SK-N-SH (cell line): ENCODE results near the gene CHST10.

Source experiments
- CHD2 ChIP-seq: fragments of 150-350 bp; IDR thresholded peaks from 2 replicates; pipeline ENCODE4 v1.6.1; 2018; ENCODE audit warnings: low read length; ENCODE audit not compliant: partially characterized antibody
- FOXJ3 ChIP-seq: sonication (generic); formaldehyde crosslinking; IDR thresholded peaks from 2 replicates; pipeline ENCODE4 v1.5.1; 2020; ENCODE audit warnings: mild to moderate bottlenecking, missing genetic modification reagents
- GABPA ChIP-seq: IDR thresholded peaks from 2 replicates; pipeline ENCODE4 v1.4.0; 2012; ENCODE audit warnings: low read depth, mild to moderate bottlenecking
- JUND ChIP-seq: IDR thresholded peaks from 2 replicates; pipeline ENCODE4 v1.4.0; 2012
- MEF2A ChIP-seq: IDR thresholded peaks from 2 replicates; pipeline ENCODE4 v1.4.0; 2012; ENCODE audit warnings: low read depth, borderline replicate concordance
- NRF1 ChIP-seq: IDR thresholded peaks from 2 replicates; pipeline ENCODE4 v1.6.1; 2012; ENCODE audit warnings: low read depth, mild to moderate bottlenecking, low read length
- RAD21 ChIP-seq: IDR thresholded peaks from 2 replicates; pipeline ENCODE4 v1.6.1; 2012; ENCODE audit warnings: mild to moderate bottlenecking, low read length
- RFX5 ChIP-seq: IDR thresholded peaks from 2 replicates; pipeline ENCODE4 v1.6.1; 2012; ENCODE audit warnings: mild to moderate bottlenecking, improper control_type of control experiment, low read length
- TAF1 ChIP-seq: IDR thresholded peaks from 2 replicates; pipeline ENCODE4 v1.6.1; 2012; ENCODE audit warnings: low read depth, mild to moderate bottlenecking, low read length, moderate library complexity, borderline replicate concordance
- TCF12 ChIP-seq: IDR thresholded peaks from 2 replicates; pipeline ENCODE4 v1.4.0; 2012
- YY1 ChIP-seq: IDR thresholded peaks from 2 replicates; pipeline ENCODE4 v1.4.0; 2012; ENCODE audit warnings: low read depth, mild to moderate bottlenecking
- TF ChIP-seq, protein P1 (sequence below): fragments of 200-600 bp; sonication (generic); IDR thresholded peaks from 2 replicates; pipeline ENCODE4 v1.6.1; 2017; ENCODE audit warnings: antibody characterized with exemption, mild to moderate bottlenecking, moderate library complexity
- TF ChIP-seq, protein P2 (sequence below): IDR thresholded peaks from 2 replicates; pipeline ENCODE4 v1.4.0; 2012; ENCODE audit warnings: low read depth

DNA sequence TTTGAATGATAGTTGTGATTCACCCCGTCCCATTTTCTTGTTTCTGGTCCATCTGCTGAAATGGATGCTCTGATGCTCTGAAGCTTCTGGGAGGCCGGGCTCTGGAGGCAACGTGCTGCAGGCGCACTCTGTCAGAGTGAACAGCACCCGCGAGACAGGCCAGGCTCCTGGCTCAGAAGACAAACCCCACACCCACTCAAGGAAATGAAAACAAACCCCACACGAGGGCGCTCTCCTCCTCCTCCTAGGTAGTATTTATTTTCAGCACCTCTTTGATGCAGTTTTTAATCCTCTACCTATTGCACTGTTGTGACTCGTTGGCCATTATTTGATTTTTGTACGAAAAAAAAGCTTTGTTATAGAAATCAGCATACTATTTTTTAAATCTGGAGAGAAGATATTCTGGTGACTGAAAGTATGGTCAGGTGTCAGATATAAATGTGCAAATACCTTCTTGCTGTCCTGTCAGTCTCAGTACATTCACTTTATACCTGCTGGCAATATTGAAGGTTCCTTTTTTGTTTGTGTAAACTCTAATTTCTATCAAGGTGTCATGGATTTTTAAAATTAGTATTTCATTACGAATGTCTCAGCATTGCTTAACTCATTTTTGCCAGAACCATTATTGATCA is 10.3 kb upstream of the CHST10 start:
- TF ChIP-seq, protein P1, sequence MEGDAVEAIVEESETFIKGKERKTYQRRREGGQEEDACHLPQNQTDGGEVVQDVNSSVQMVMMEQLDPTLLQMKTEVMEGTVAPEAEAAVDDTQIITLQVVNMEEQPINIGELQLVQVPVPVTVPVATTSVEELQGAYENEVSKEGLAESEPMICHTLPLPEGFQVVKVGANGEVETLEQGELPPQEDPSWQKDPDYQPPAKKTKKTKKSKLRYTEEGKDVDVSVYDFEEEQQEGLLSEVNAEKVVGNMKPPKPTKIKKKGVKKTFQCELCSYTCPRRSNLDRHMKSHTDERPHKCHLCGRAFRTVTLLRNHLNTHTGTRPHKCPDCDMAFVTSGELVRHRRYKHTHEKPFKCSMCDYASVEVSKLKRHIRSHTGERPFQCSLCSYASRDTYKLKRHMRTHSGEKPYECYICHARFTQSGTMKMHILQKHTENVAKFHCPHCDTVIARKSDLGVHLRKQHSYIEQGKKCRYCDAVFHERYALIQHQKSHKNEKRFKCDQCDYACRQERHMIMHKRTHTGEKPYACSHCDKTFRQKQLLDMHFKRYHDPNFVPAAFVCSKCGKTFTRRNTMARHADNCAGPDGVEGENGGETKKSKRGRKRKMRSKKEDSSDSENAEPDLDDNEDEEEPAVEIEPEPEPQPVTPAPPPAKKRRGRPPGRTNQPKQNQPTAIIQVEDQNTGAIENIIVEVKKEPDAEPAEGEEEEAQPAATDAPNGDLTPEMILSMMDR, result peak; percentile 58
- no peak for TF ChIP-seq JUND
- no peak for TF ChIP-seq RFX5
- TF ChIP-seq FOXJ3 (CRISPR knock-in tag), result no peak
- no peak for TF ChIP-seq MEF2A
- TF ChIP-seq, protein P2, sequence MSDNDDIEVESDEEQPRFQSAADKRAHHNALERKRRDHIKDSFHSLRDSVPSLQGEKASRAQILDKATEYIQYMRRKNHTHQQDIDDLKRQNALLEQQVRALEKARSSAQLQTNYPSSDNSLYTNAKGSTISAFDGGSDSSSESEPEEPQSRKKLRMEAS, result no peak
- TF ChIP-seq NRF1, result no peak
- TF ChIP-seq RAD21, result peak; percentile 60
- no peak for TF ChIP-seq TCF12
- no peak for TF ChIP-seq YY1
- TF ChIP-seq CHD2, result no peak
- TF ChIP-seq GABPA, result no peak
- TF ChIP-seq TAF1, result no peak
